ENCODE measurements around the gene ADGRF3. TPM values are rescaled to one million over a fixed set of nuclear protein-coding genes. Genes with fewer than 3 reads are reported as not detected.

Gene ADGRF3
- total and polyA plus RNA-seq, 9 of the 15 experiments (the other 6 are each of a cell fraction or from before 2014, with no cell fraction given) = 0.04 to 0.54 (median 0.16) TPM; not detected in 2

DNA sequence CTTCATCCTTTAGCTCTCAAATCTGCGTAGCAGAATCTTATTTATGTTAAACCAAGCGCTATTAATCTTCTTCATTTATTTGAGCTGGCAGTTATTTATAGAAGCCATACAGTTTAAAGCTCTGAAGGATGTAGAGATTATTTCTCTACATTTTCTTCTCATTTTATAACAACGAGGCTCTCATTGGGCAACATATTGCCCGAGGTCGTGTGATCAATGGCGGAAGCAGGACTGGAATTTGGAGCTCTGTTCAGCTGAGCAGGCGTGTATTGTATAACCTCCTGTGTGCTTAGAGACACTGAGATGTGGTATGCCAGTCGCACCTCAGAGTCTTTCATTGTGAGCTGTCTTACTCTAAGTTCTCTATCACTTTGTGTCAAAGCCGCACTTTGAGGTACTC is 37.6 kb upstream of the ADGRF3 start:
- intact Hi-C loops (cut with micrococcal nuclease) (no loop called here), in situ Hi-C loops (cut with MboI) (no loop called here)
- no TSS peak for BruUV-seq (replicated peaks)
- CTCF ChIA-PET (ENCODE audit: low intra/inter-chr PET ratio) = no interaction called here
- no peak overlapping the region for H2AFZ ChIP-seq (ENCODE audit: low read depth, low read length)
- no peaks in the 10 kb centered on the region for H3K9me1 ChIP-seq (ENCODE audit: control insufficient read depth, insufficient read depth, low read length)
- H3K4me2 ChIP-seq (ENCODE audit: insufficient read depth, low read length) = no peak overlapping the region
- H3K27ac ChIP-seq (ENCODE audit: extremely low read depth, low read depth, low read length) = no peak overlapping the region
- no peak overlapping the region for H3K9ac ChIP-seq (ENCODE audit: insufficient read depth in 1 of 2, low read depth in 2 of 2, low read length in 2 of 2)
- POLR2A ChIA-PET = interaction anchor here (0.6 to 3.4 kb wide), 3 partner anchors 9 to 937 kb away, joined by 3 to 13 read pairs (median 3); no protein-coding TSS in a partner anchor
- no peaks in the 10 kb centered on the region for H3K27me3 ChIP-seq (ENCODE audit: control insufficient read depth in 2 of 2, insufficient read depth in 2 of 2, low read length in 2 of 2)
- peaks cover 0 to 2% of the 10 kb centered on the region in 2 experiments; a peak in 1 of 5 replicates for H3K4me1 ChIP-seq (replicated peaks in 1 of 2; ENCODE audit: control insufficient read depth in 2 of 2, insufficient read depth in 2 of 2, low read length in 2 of 2)
- ATAC-seq = no peak
- 93% methylated on average over 9 of the region's 9 CpGs for WGBS (ENCODE audit: insufficient coverage, low coverage, missing lambda C conversion rate)
- peaks cover 3% of the 10 kb centered on the region; the same call in 1 of the 3 replicates for H3K79me2 ChIP-seq (ENCODE audit: control insufficient read depth, insufficient read depth, low read length)
- TF ChIP-seq E2F5 (CRISPR knock-in tag; IDR thresholded peaks at IDR 0.05) (no peak), CHCHD3 (CRISPR knock-in tag; IDR thresholded peaks at IDR 0.05) (no peak), NBN (IDR thresholded peaks at IDR 0.05; ENCODE audit: low read depth) (no peak), TBP (optimal IDR thresholded peaks at IDR 0.05; ENCODE audit: low read depth, low read length) (no peak), KLF10 (CRISPR knock-in tag; IDR thresholded peaks at IDR 0.05) (no peak), CREBBP (IDR thresholded peaks at IDR 0.05; ENCODE audit: low read depth, low read length) (no peak), GABPB2 (CRISPR knock-in tag; conservative IDR thresholded peaks at IDR 0.05) (no peak), SPI1 (IDR thresholded peaks at IDR 0.05; ENCODE audit: borderline replicate concordance, low read depth, low read length) (no peak), FOXA3 (CRISPR knock-in tag; conservative IDR thresholded peaks at IDR 0.05 in 1 of 2, IDR thresholded peaks at IDR 0.05 in 1 of 2) (no peak), ARID1B (IDR thresholded peaks at IDR 0.05) (no peak), NFATC3 (IDR thresholded peaks at IDR 0.05) (no peak), LARP7 (IDR thresholded peaks at IDR 0.05) (no peak), HDGF (IDR thresholded peaks at IDR 0.05) (no peak)
- TF ChIP-seq, protein P1, sequence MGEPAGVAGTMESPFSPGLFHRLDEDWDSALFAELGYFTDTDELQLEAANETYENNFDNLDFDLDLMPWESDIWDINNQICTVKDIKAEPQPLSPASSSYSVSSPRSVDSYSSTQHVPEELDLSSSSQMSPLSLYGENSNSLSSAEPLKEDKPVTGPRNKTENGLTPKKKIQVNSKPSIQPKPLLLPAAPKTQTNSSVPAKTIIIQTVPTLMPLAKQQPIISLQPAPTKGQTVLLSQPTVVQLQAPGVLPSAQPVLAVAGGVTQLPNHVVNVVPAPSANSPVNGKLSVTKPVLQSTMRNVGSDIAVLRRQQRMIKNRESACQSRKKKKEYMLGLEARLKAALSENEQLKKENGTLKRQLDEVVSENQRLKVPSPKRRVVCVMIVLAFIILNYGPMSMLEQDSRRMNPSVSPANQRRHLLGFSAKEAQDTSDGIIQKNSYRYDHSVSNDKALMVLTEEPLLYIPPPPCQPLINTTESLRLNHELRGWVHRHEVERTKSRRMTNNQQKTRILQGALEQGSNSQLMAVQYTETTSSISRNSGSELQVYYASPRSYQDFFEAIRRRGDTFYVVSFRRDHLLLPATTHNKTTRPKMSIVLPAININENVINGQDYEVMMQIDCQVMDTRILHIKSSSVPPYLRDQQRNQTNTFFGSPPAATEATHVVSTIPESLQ (CRISPR knock-in tag; IDR thresholded peaks at IDR 0.05) = no peak
- TF ChIP-seq, protein P2, sequence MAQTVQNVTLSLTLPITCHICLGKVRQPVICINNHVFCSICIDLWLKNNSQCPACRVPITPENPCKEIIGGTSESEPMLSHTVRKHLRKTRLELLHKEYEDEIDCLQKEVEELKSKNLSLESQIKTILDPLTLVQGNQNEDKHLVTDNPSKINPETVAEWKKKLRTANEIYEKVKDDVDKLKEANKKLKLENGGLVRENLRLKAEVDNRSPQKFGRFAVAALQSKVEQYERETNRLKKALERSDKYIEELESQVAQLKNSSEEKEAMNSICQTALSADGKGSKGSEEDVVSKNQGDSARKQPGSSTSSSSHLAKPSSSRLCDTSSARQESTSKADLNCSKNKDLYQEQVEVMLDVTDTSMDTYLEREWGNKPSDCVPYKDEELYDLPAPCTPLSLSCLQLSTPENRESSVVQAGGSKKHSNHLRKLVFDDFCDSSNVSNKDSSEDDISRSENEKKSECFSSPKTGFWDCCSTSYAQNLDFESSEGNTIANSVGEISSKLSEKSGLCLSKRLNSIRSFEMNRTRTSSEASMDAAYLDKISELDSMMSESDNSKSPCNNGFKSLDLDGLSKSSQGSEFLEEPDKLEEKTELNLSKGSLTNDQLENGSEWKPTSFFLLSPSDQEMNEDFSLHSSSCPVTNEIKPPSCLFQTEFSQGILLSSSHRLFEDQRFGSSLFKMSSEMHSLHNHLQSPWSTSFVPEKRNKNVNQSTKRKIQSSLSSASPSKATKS (CRISPR knock-in tag; IDR thresholded peaks at IDR 0.05) = no peak
- TF ChIP-seq, protein P3, sequence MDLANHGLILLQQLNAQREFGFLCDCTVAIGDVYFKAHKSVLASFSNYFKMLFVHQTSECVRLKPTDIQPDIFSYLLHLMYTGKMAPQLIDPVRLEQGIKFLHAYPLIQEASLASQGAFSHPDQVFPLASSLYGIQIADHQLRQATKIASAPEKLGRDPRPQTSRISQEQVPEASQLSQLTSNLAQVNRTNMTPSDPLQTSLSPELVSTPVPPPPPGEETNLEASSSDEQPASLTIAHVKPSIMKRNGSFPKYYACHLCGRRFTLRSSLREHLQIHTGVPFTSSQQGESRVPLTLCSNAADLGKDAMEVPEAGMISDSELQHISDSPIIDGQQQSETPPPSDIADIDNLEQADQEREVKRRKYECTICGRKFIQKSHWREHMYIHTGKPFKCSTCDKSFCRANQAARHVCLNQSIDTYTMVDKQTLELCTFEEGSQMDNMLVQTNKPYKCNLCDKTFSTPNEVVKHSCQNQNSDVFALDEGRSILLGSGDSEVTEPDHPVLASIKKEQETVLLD (IDR thresholded peaks at IDR 0.05) = no peak
- no peaks in the 10 kb centered on the region for H4K20me1 ChIP-seq (replicated peaks; ENCODE audit: control insufficient read depth, insufficient read depth, low read length)
- H3K9me3 ChIP-seq (replicated peaks; ENCODE audit: control insufficient read depth, insufficient read depth, low read depth, low read length) = no peaks in the 10 kb centered on the region
- peaks cover 89% of the 10 kb centered on the region for H3K36me3 ChIP-seq (ENCODE audit: control insufficient read depth, insufficient read depth, low read length)
- FAIRE-seq = no peak
- no peak for DNase-seq (ENCODE audit: extremely low read depth in 1 of 4, low spot score in 3 of 4)
- no peak overlapping the region for H3K4me3 ChIP-seq
